Measurements from ENCODE around the gene EDN2. TPM values are rescaled to one million over a fixed set of nuclear protein-coding genes. Genes with fewer than 3 reads are reported as not detected.

Gene EDN2
- polyA plus RNA-seq, 1 donor from 2014 or later = not detected

- Histone ChIP-seq H3K79me2 (replicated peaks; ENCODE audit: insufficient read depth, low read length) (no peaks in the 10 kb centered on the region), H3K9me3 (ENCODE audit: low read length) (no peaks in the 10 kb centered on the region), H3K27ac (ENCODE audit: low read length) (no peak overlapping the region), H3K9ac (ENCODE audit: low read length) (no peak overlapping the region), H3K4me2 (ENCODE audit: low read length) (no peak overlapping the region), H4K20me1 (ENCODE audit: insufficient read depth) (no peaks in the 10 kb centered on the region), H3K36me3 (ENCODE audit: insufficient read depth, low read length) (no peaks in the 10 kb centered on the region), H3K4me3 (ENCODE audit: low read length) (peak overlapping the region; percentile 57), H3K27me3 (ENCODE audit: insufficient read depth, low read depth, low read length) (peaks cover 18% of the 10 kb centered on the region), H3F3A (ENCODE audit: insufficient read depth, low read length, poor library complexity, severe bottlenecking) (no peaks in the 10 kb centered on the region), H3K9me2 (ENCODE audit: insufficient read depth, low read length) (no peaks in the 10 kb centered on the region), H2AFZ (ENCODE audit: low read depth, low read length) (no peak overlapping the region)
- TF ChIP-seq MXI1 (conservative IDR thresholded peaks at IDR 0.05; ENCODE audit: poor library complexity, severe bottlenecking) = no peak
- no peak for TF ChIP-seq TAF1 (IDR thresholded peaks at IDR 0.05; ENCODE audit: low read depth)
Observed at GRCh38 chr1:41495210-41495948, 10.9 kb upstream of the EDN2 start.

- no peak overlapping the region for H2AFZ ChIP-seq (ENCODE audit: low read depth, low read length)
Observed at GRCh38 chr1:41494351-41495209, 10.1 kb upstream of the EDN2 start.

More at GRCh38 chr1:41494351-41495209, 10.1 kb upstream of the EDN2 start:
- no peaks in the 10 kb centered on the region for H3F3A ChIP-seq (ENCODE audit: insufficient read depth, low read length, poor library complexity, severe bottlenecking)
- no peak overlapping the region for H3K9ac ChIP-seq (ENCODE audit: low read length)
- H3K4me3 ChIP-seq (ENCODE audit: low read length) = no peak overlapping the region
- H3K27me3 ChIP-seq (ENCODE audit: insufficient read depth, low read depth, low read length) = peaks cover 18% of the 10 kb centered on the region
- no peaks in the 10 kb centered on the region for H3K36me3 ChIP-seq (ENCODE audit: insufficient read depth, low read length)
- no peak for TF ChIP-seq POLR2AphosphoS5 (IDR thresholded peaks at IDR 0.05)
- TF ChIP-seq SMC3 (conservative IDR thresholded peaks at IDR 0.05; ENCODE audit: poor library complexity) = no peak
- no peak for TF ChIP-seq TAF1 (IDR thresholded peaks at IDR 0.05; ENCODE audit: low read depth)
- no peak for TF ChIP-seq CTCF (IDR thresholded peaks at IDR 0.05; ENCODE audit: poor library complexity, severe bottlenecking)
- no peak for TF ChIP-seq REST (IDR thresholded peaks at IDR 0.05; ENCODE audit: borderline replicate concordance)
- no peak for TF ChIP-seq RAD21 (conservative IDR thresholded peaks at IDR 0.05)
- TF ChIP-seq EP300 (conservative IDR thresholded peaks at IDR 0.05; ENCODE audit: poor library complexity, severe bottlenecking) = no peak
- no peak for TF ChIP-seq EZH2 (IDR thresholded peaks at IDR 0.05; ENCODE audit: borderline replicate concordance, insufficient read depth, low read length, poor library complexity, severe bottlenecking)
- TF ChIP-seq MXI1 (conservative IDR thresholded peaks at IDR 0.05; ENCODE audit: poor library complexity, severe bottlenecking) = no peak
- H3K4me2 ChIP-seq (ENCODE audit: low read length) = no peak overlapping the region
- H3K27ac ChIP-seq (ENCODE audit: low read length) = no peak overlapping the region
- no peaks in the 10 kb centered on the region for H3K9me2 ChIP-seq (ENCODE audit: insufficient read depth, low read length)
- no peaks in the 10 kb centered on the region for H3K9me3 ChIP-seq (ENCODE audit: low read length)
- H3K79me2 ChIP-seq (replicated peaks; ENCODE audit: insufficient read depth, low read length) = no peaks in the 10 kb centered on the region
- H4K20me1 ChIP-seq (ENCODE audit: insufficient read depth) = no peaks in the 10 kb centered on the region
